Measurements from ENCODE around the gene CSGALNACT2.

Gene CSGALNACT2

DNA sequence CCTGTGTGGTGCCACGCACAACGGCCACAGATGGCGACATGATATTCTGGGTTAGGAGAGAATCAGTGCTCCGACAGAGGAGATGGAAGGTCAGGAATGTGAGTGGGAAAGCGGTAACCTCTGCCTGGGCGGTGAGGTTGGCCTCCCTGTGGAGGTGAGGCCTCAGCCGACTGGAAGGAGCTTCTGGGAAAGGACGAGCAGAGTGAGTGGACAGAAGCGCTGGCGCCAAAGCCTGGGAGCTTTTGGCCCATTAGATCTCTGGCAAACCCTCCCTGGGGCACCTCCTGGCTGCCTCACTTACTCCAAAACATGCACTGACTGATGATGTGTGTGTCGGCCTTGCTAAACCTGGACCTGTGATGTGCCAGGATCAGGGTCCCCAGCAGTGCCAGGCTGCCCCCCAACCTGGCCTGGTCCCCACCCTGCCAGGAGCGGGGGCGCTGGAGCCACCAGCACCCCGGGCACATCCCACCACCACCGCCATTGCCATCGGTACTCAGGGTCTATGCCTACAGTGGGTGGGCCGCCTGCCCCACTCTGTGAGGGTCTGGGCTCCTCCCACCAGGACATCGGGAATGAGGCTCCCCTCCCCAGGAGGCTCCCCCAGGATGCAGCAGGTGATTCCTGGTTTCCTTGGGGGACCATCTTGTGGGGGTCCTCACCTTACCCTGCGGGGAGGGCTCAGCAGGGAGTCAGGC, 77.7 kb downstream of the CSGALNACT2 start:
- Histone ChIP-seq H3K36me3 (ENCODE audit: insufficient read depth) (no peaks in the 10 kb centered on the region), H3K4me3 (IDR thresholded peaks at IDR 0.05; ENCODE audit: insufficient read depth, low read depth, low read length) (no peak overlapping the region), H3K79me2 (ENCODE audit: insufficient read depth, low read depth) (no peaks in the 10 kb centered on the region), H3K4me2 (no peak overlapping the region), H3K4me1 (ENCODE audit: low read depth, poor library complexity, severe bottlenecking) (no peaks in the 10 kb centered on the region), H4K20me1 (ENCODE audit: insufficient read depth) (no peaks in the 10 kb centered on the region), H3K27me3 (ENCODE audit: insufficient read depth, low read depth) (no peaks in the 10 kb centered on the region), H3K9ac (no peak overlapping the region), H3K27ac (no peak overlapping the region), H2AFZ (ENCODE audit: low read depth) (no peak overlapping the region)
- TF ChIP-seq, protein P1, sequence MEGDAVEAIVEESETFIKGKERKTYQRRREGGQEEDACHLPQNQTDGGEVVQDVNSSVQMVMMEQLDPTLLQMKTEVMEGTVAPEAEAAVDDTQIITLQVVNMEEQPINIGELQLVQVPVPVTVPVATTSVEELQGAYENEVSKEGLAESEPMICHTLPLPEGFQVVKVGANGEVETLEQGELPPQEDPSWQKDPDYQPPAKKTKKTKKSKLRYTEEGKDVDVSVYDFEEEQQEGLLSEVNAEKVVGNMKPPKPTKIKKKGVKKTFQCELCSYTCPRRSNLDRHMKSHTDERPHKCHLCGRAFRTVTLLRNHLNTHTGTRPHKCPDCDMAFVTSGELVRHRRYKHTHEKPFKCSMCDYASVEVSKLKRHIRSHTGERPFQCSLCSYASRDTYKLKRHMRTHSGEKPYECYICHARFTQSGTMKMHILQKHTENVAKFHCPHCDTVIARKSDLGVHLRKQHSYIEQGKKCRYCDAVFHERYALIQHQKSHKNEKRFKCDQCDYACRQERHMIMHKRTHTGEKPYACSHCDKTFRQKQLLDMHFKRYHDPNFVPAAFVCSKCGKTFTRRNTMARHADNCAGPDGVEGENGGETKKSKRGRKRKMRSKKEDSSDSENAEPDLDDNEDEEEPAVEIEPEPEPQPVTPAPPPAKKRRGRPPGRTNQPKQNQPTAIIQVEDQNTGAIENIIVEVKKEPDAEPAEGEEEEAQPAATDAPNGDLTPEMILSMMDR (conservative IDR thresholded peaks at IDR 0.05; ENCODE audit: low read depth, low read length): no peak

GRCh38 chr10:43216931-43217562, 78.8 kb downstream of the CSGALNACT2 start:
- Histone ChIP-seq H3K36me3 (ENCODE audit: insufficient read depth) (no peaks in the 10 kb centered on the region), H3K4me3 (IDR thresholded peaks at IDR 0.05; ENCODE audit: insufficient read depth, low read depth, low read length) (no peak overlapping the region), H2AFZ (ENCODE audit: low read depth) (no peak overlapping the region), H3K27me3 (ENCODE audit: insufficient read depth, low read depth) (no peaks in the 10 kb centered on the region), H3K79me2 (ENCODE audit: insufficient read depth, low read depth) (no peaks in the 10 kb centered on the region), H3K4me2 (no peak overlapping the region), H4K20me1 (ENCODE audit: insufficient read depth) (no peaks in the 10 kb centered on the region), H3K9ac (no peak overlapping the region), H3K4me1 (ENCODE audit: low read depth, poor library complexity, severe bottlenecking) (no peaks in the 10 kb centered on the region), H3K27ac (no peak overlapping the region)
- TF ChIP-seq, protein P1 (conservative IDR thresholded peaks at IDR 0.05; ENCODE audit: low read depth, low read length): no peak

- Histone ChIP-seq H3K27ac (no peak overlapping the region), H3K27me3 (ENCODE audit: insufficient read depth, low read depth) (no peaks in the 10 kb centered on the region), H3K4me3 (IDR thresholded peaks at IDR 0.05; ENCODE audit: insufficient read depth, low read depth, low read length) (no peak overlapping the region), H3K4me2 (no peak overlapping the region), H3K9ac (no peak overlapping the region), H3K79me2 (ENCODE audit: insufficient read depth, low read depth) (no peaks in the 10 kb centered on the region), H2AFZ (ENCODE audit: low read depth) (no peak overlapping the region), H3K36me3 (ENCODE audit: insufficient read depth) (no peaks in the 10 kb centered on the region), H4K20me1 (ENCODE audit: insufficient read depth) (no peaks in the 10 kb centered on the region), H3K4me1 (ENCODE audit: low read depth, poor library complexity, severe bottlenecking) (no peaks in the 10 kb centered on the region)
- TF ChIP-seq, protein P1 (conservative IDR thresholded peaks at IDR 0.05; ENCODE audit: low read depth, low read length): no peak
These were observed 79.4 kb downstream of the CSGALNACT2 start for GRCh38 chr10:43217563-43218205.

DNA sequence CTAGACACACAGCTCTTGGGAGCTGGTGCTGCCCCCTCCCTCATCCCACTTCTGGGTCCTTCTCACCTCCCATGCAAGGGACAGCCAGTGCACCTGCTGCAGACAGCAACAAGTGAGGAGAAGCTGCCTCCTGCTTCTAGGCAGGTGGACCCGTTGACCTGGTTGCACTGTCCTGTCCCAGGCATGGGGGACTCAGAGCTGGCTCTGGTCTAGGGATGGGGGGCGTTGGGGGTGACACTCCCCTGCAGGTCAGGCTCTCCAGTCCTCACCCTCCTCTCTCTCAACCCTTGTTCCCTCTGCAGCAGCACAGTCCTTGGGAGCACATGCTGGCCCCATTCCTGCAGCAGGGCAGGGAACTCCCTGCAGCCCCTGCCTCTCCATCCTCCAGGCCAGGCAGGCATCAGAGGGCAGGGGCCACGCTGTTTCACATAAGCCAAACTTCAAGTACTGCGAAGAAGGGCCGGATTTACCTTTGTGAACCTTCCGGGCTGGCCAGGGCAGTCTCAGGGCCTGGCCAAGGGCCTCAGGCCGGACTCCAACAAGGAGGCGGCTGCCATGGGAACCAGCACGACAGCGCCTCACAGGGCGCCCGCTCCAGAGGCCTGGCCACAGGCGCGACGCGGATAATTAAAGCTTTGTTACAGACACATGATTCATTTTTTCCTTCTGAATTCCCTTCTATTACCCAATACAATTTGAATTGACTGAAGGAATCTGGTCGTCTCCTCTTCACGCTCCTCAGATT, 80.1 kb downstream of the CSGALNACT2 start:
- Histone ChIP-seq H2AFZ (ENCODE audit: low read depth) (no peak overlapping the region), H3K4me3 (IDR thresholded peaks at IDR 0.05; ENCODE audit: insufficient read depth, low read depth, low read length) (no peak overlapping the region), H3K27ac (no peak overlapping the region), H3K9ac (no peak overlapping the region), H3K4me2 (no peak overlapping the region), H4K20me1 (ENCODE audit: insufficient read depth) (no peaks in the 10 kb centered on the region), H3K27me3 (ENCODE audit: insufficient read depth, low read depth) (no peaks in the 10 kb centered on the region), H3K4me1 (ENCODE audit: low read depth, poor library complexity, severe bottlenecking) (no peaks in the 10 kb centered on the region), H3K79me2 (ENCODE audit: insufficient read depth, low read depth) (no peaks in the 10 kb centered on the region), H3K36me3 (ENCODE audit: insufficient read depth) (no peaks in the 10 kb centered on the region)
- TF ChIP-seq, protein P1 (conservative IDR thresholded peaks at IDR 0.05; ENCODE audit: low read depth, low read length): no peak
